ENCODE data around the gene LRRC27. TPM values are rescaled to one million over a fixed set of nuclear protein-coding genes. Genes with fewer than 3 reads are reported as not detected.
"Not testable (repeated sequence)": the region's sequence is repeated elsewhere in the genome, so short reads cannot be mapped to it uniquely, and the experiment has no call there.

Gene LRRC27
- total RNA-seq, 1 donor from 2014 or later, result 6.3 TPM

GRCh38 chr10:132313865-132314264, 18.1 kb upstream of the LRRC27 start:
- intact Hi-C loops (cut with micrococcal nuclease), result no loop called here

GRCh38 chr10:132314336-132314735, 17.7 kb upstream of the LRRC27 start:
- intact Hi-C loops (cut with micrococcal nuclease), result no loop called here

GRCh38 chr10:132314881-132315280, 17.1 kb upstream of the LRRC27 start:
- intact Hi-C loops (cut with micrococcal nuclease), result not testable (repeated sequence)

- intact Hi-C loops (cut with micrococcal nuclease), result no loop called here
These were observed 15.9 kb upstream of the LRRC27 start for GRCh38 chr10:132316133-132316532.

- intact Hi-C loops (cut with micrococcal nuclease), result not testable (repeated sequence)
These were observed 14.5 kb upstream of the LRRC27 start for GRCh38 chr10:132317477-132317876.

GRCh38 chr10:132319853-132320653, 11.9 kb upstream of the LRRC27 start:
- intact Hi-C loops (cut with micrococcal nuclease), result no loop called here

- intact Hi-C loops (cut with micrococcal nuclease), result no loop called here
These were observed 11.1 kb upstream of the LRRC27 start for GRCh38 chr10:132320654-132321469.

GRCh38 chr10:132321726-132322125, 10.3 kb upstream of the LRRC27 start:
- intact Hi-C loops (cut with micrococcal nuclease), result no loop called here

- intact Hi-C loops (cut with micrococcal nuclease), result no loop called here
These were observed 9.4 kb upstream of the LRRC27 start for GRCh38 chr10:132322586-132323048.

- intact Hi-C loops (cut with micrococcal nuclease), result no loop called here
These were observed 7.8 kb upstream of the LRRC27 start for GRCh38 chr10:132324186-132324585.

- intact Hi-C loops (cut with micrococcal nuclease), result no loop called here
These were observed 5.6 kb upstream of the LRRC27 start for GRCh38 chr10:132326344-132326889.

- intact Hi-C loops (cut with micrococcal nuclease), result no loop called here
These were observed 5.1 kb upstream of the LRRC27 start for GRCh38 chr10:132326925-132327324.

- intact Hi-C loops (cut with micrococcal nuclease), result no loop called here
These were observed 3.9 kb upstream of the LRRC27 start for GRCh38 chr10:132328106-132328505.

- intact Hi-C loops (cut with micrococcal nuclease), result no loop called here
These were observed 3.3 kb upstream of the LRRC27 start for GRCh38 chr10:132328738-132329137.

GRCh38 chr10:132329565-132330485, 2.2 kb upstream of the LRRC27 start:
- intact Hi-C loops (cut with micrococcal nuclease), result loop anchor here (5.0 kb wide), 4 partner anchors 108 to 932 kb away; partner anchors contain the start of genes BNIP3 and PPP2R2D

GRCh38 chr10:132330486-132330833, 1.5 kb upstream of the LRRC27 start:
- intact Hi-C loops (cut with micrococcal nuclease), result loop anchor here (5.0 kb wide), 4 partner anchors 108 to 932 kb away; partner anchors contain the start of genes BNIP3 and PPP2R2D

- intact Hi-C loops (cut with micrococcal nuclease), result loop anchor here (1.0 to 5.0 kb wide), 8 partner anchors 24 to 930 kb away; partner anchors contain the start of genes BNIP3, INPP5A and PPP2R2D
These were observed 401 bp downstream of the LRRC27 start for GRCh38 chr10:132332433-132332754.

GRCh38 chr10:132333386-132333785, 1.4 kb downstream of the LRRC27 start:
- intact Hi-C loops (cut with micrococcal nuclease), result loop anchor here (2.0 to 5.0 kb wide), 6 partner anchors 111 to 929 kb away; partner anchors contain the start of genes BNIP3, INPP5A and PPP2R2D

GRCh38 chr10:132334631-132335188, 2.7 kb downstream of the LRRC27 start:
- intact Hi-C loops (cut with micrococcal nuclease), result loop anchor here (5.0 kb wide), 4 partner anchors 112 to 928 kb away; partner anchors contain the start of genes BNIP3 and PPP2R2D
